ENCODE measurements around the gene CDKL5.

The CDKL5 gene

DNA sequence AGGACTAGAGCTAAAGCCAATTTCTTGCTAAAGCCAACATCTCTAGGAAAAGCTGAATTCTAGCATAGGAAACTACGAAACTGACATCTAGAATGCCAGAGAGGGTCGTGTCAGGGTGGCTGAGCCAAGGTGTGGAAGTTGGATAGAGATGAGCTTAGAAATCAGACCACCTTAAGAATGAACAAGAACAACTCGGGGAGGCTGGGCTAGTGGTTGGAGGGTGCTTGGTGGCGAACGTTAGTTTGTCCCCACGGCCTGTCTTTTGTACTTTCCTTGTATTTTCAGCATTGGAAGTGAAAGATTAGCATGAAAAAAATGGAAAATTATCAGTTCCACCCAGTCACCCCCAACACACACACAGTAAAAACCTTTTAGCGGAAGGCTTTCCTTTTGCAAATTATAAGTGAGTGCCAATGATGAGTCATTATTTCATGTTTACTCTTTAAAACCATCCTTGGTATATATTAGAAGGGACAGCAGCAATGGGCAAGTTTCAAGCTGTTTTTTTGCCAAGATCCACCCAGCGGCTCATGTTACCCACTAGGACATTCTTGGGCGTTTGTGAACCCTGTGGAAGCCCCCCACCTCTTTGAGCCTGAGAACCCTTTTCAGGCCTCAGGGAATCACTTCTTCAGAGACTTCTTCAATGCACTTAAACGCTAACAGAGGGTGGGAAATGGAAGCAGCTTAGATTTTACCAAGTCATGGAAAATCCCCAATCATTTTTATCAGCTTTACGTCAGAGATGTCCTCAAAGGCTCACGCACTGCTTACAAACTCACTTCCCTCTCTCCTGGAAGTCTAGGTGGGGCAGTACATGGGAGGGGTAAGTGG, 277.2 kb downstream of the CDKL5 start:
- DNase-seq, result no peak
